GM12891 (cell line): ENCODE measurements around the gene SPDYE1.
"Not testable (repeated sequence)": the region's sequence is repeated elsewhere in the genome, so short reads cannot be mapped to it uniquely, and the experiment has no call there.

ENCODE experiments used
- POLR2A ChIP-seq: IDR thresholded peaks from 2 replicates; pipeline ENCODE4 v1.6.1; 2011; ENCODE audit warnings: low read depth, low read length, control low read depth
- POLR2AphosphoS5 ChIP-seq: IDR thresholded peaks from 2 replicates; pipeline ENCODE4 v1.6.1; 2011; ENCODE audit warnings: low read depth, low read length, control low read depth

GRCh38 chr7:43969586-43969985, 28.1 kb upstream of the SPDYE1 start:
- not testable (repeated sequence) for TF ChIP-seq POLR2A, POLR2AphosphoS5
